Skeletal muscle satellite cell (primary cell): ENCODE measurements around the gene GDF11. TPM values are rescaled to one million over a fixed set of nuclear protein-coding genes. Genes with fewer than 3 reads are reported as not detected.

ENCODE experiments used
- H3K27me3 ChIP-seq: 2 replicates; pipeline ENCODE4 v1.7.0; 2013; ENCODE audit warnings: low read length; ENCODE audit not compliant: control insufficient read depth, insufficient read depth
- H3K36me3 ChIP-seq: 2 replicates; pipeline ENCODE4 v1.7.0; 2013; ENCODE audit warnings: mild to moderate bottlenecking, control low read depth, low read length; ENCODE audit not compliant: insufficient read depth
- H3K4me1 ChIP-seq: 2 replicates; pipeline ENCODE4 v1.7.0; 2013; ENCODE audit warnings: low read length; ENCODE audit not compliant: control insufficient read depth, insufficient read depth
- H3K4me2 ChIP-seq: 2 replicates; pipeline ENCODE4 v1.7.0; 2013; ENCODE audit warnings: mild to moderate bottlenecking, low read length
- H3K4me3 ChIP-seq: 2 replicates; pipeline ENCODE4 v1.7.0; 2013; ENCODE audit warnings: low read length
- H3K9ac ChIP-seq: 2 replicates; pipeline ENCODE4 v1.7.0; 2013; ENCODE audit warnings: mild to moderate bottlenecking, low read depth, low read length, moderate library complexity
- H3K9me3 ChIP-seq: replicated peaks from 2 replicates; pipeline ENCODE4 v1.7.0; 2013; ENCODE audit warnings: mild to moderate bottlenecking, control low read depth, low read length
- small RNA-seq: library from RNA; depleted of rRNA; stranded (forward); fragments of <200 nt; gene quantifications from one replicate; pipeline ENCODE3, GENCODE V24; 2012

GDF11 gene

DNA sequence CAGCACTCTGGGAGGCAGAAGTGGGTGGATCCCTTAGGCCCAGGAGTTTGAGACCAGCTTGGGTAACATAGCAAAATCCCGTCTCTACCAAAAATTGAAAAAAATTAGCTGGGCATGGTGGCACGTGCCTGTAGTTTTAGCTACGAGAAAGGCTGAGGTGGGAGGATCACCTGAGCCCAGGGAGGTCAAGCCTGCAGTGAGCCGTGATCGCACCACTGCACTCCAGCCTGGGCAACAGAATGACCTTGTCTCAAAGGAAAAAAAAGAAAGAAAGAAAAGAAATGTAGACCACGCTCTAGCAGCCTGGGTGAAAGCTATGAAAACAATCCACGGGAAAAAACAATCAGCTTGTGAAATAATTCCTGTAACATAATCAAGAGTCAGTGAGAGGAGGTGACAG is 45.6 kb downstream of the GDF11 start:
- Histone ChIP-seq H3K4me1 (no peaks in the 10 kb centered on the region), H3K9me3 (no peaks in the 10 kb centered on the region), H3K36me3 (peaks cover 73% of the 10 kb centered on the region), H3K27me3 (no peaks in the 10 kb centered on the region), H3K4me3 (no peak overlapping the region), H3K9ac (no peak overlapping the region), H3K4me2 (no peak overlapping the region)

DNA sequence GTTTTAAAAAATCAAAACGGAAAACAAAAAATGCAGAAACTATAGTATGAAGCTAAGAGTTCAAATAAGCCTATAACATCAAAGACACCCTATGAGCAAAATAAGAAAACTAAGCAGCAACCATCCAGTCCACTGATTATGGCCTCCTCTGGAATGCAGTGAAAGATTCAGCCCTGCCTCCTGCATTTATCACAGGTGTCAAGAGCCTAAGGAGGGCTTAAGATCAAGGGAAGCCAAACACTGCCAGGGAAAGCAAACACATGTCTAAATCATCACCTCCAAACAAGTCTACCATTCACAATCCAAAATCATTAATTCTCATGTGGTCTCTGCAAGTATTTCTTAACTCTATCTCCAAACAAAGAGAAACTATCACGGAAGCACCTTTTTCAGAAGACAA is 46.2 kb downstream of the GDF11 start:
- Histone ChIP-seq H3K9ac (no peak overlapping the region), H3K4me2 (no peak overlapping the region), H3K4me1 (no peaks in the 10 kb centered on the region), H3K27me3 (no peaks in the 10 kb centered on the region), H3K4me3 (no peak overlapping the region), H3K36me3 (peaks cover 75% of the 10 kb centered on the region), H3K9me3 (no peaks in the 10 kb centered on the region)

DNA sequence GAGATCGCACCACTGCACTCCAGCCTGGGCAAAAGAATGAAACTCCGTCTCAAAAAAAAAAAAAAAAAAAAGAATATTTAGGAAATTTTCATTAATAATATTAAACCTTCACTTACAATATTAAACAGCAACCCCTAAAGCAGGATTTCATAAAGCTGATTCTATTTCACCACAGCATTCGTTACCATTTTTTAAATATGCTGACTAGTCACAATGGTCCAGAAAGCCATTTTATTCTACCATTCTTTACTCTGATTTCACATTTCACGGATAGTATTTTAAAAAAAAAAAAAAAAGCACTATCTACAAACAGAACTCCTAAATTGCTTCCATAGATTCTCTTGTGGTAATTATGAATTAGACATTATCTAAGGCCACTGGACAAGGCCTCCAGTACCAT is 47.0 kb downstream of the GDF11 start:
- no peaks in the 10 kb centered on the region for H3K4me1 ChIP-seq
- no peak overlapping the region for H3K4me2 ChIP-seq
- H3K27me3 ChIP-seq = no peaks in the 10 kb centered on the region
- H3K9me3 ChIP-seq = no peaks in the 10 kb centered on the region
- no peak overlapping the region for H3K9ac ChIP-seq
- H3K4me3 ChIP-seq = no peak overlapping the region
- peaks cover 73% of the 10 kb centered on the region for H3K36me3 ChIP-seq

DNA sequence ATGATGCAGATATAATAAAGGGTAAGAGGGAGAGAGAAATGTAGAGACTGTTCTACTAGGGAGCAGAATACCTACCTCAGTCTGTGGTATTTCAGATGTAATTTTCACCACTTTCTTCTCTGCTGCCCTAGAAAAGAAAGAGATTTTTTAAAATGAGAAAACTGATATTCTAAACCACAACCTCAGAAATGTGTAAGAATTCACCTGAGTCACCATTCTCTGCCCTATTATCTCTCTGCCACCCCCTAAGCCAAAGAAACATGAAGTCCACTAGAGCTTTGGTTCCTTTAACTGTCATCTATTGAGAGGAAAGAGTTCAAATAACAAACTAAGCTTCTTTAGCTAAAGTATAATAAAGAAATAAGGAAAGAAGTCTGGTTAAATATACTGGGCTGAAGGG is 53.0 kb downstream of the GDF11 start:
- no peak overlapping the region for H3K9ac ChIP-seq
- no peaks in the 10 kb centered on the region for H3K27me3 ChIP-seq
- H3K9me3 ChIP-seq = no peaks in the 10 kb centered on the region
- no peaks in the 10 kb centered on the region for H3K4me1 ChIP-seq
- no peak overlapping the region for H3K4me3 ChIP-seq
- H3K4me2 ChIP-seq = no peak overlapping the region
- H3K36me3 ChIP-seq = peaks cover 69% of the 10 kb centered on the region

DNA sequence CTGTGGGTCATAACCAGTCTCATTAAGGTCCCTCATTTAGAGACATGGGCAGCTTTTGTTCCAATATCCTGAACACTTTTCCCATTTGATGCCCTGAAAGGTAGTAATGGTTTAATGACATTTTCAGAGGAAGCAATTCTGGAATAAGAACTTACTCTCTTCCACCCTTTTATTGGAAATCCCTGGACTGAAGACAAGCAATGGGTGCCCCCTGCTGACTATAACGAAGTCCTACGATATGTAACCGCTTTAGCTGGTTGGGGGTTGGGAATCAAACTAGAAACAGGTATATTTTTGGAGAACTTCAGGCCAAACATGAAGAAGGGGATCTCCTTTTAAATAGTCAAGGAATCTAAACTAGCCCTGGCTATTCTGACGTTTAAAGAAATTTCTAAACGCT is 54.1 kb downstream of the GDF11 start:
- no peaks in the 10 kb centered on the region for H3K4me1 ChIP-seq
- H3K9ac ChIP-seq = no peak overlapping the region
- no peak overlapping the region for H3K4me3 ChIP-seq
- H3K27me3 ChIP-seq = no peaks in the 10 kb centered on the region
- H3K4me2 ChIP-seq = no peak overlapping the region
- H3K9me3 ChIP-seq = no peaks in the 10 kb centered on the region
- peaks cover 71% of the 10 kb centered on the region for H3K36me3 ChIP-seq

- H3K9me3 ChIP-seq = no peaks in the 10 kb centered on the region
- no peak overlapping the region for H3K9ac ChIP-seq
- no peak overlapping the region for H3K4me2 ChIP-seq
- H3K36me3 ChIP-seq = peaks cover 72% of the 10 kb centered on the region
- no peaks in the 10 kb centered on the region for H3K4me1 ChIP-seq
- no peaks in the 10 kb centered on the region for H3K27me3 ChIP-seq
- H3K4me3 ChIP-seq = no peak overlapping the region
Observed at GRCh38 chr12:55797550-55797949, 54.6 kb downstream of the GDF11 start.

Small RNAs within 50 kb of the gene (small RNA-seq; reads per million reads assigned to genes)
- not detected for gene AC009779.1
- not detected for gene RF00017
